Neuron (in vitro differentiated cells): Measurements from ENCODE around the gene LINC00237.

ENCODE experiments used
- H2AFZ ChIP-seq: one replicate; pipeline ENCODE4 v1.6.1; 2013; ENCODE audit warnings: low read depth, mild to moderate bottlenecking, inconsistent platforms, low read length, moderate library complexity
- H3K27me3 ChIP-seq: one replicate; pipeline ENCODE4 v1.6.1; 2013; ENCODE audit warnings: low read length; ENCODE audit not compliant: insufficient read depth
- H3K36me3 ChIP-seq: one replicate; pipeline ENCODE4 v1.6.1; 2013; ENCODE audit warnings: low read length; ENCODE audit not compliant: insufficient read depth
- H3K4me1 ChIP-seq: one replicate; pipeline ENCODE4 v1.6.1; 2013; ENCODE audit warnings: low read length; ENCODE audit not compliant: insufficient read depth
- H3K4me3 ChIP-seq: 2 replicates; pipeline ENCODE4 v1.5.1; 2013; ENCODE audit warnings: mild to moderate bottlenecking, low read length, moderate library complexity
- H3K9me3 ChIP-seq: one replicate; pipeline ENCODE4 v1.6.1; 2013; ENCODE audit warnings: low read length

LINC00237 gene

GRCh38 chr20:21076073-21076472, 30.1 kb downstream of the LINC00237 start:
- peaks cover 18% of the 10 kb centered on the region for H3K27me3 ChIP-seq
- no peak overlapping the region for H3K4me3 ChIP-seq
- no peaks in the 10 kb centered on the region for H3K36me3 ChIP-seq
- H3K9me3 ChIP-seq: no peaks in the 10 kb centered on the region
- no peak overlapping the region for H2AFZ ChIP-seq
- H3K4me1 ChIP-seq: no peaks in the 10 kb centered on the region

GRCh38 chr20:21075471-21075870, 30.7 kb downstream of the LINC00237 start:
- Histone ChIP-seq H3K36me3 (no peaks in the 10 kb centered on the region), H3K27me3 (peaks cover 18% of the 10 kb centered on the region), H3K4me1 (no peaks in the 10 kb centered on the region), H2AFZ (no peak overlapping the region), H3K4me3 (no peak overlapping the region), H3K9me3 (no peaks in the 10 kb centered on the region)

GRCh38 chr20:21074605-21075336, 31.4 kb downstream of the LINC00237 start:
- Histone ChIP-seq H3K9me3 (no peaks in the 10 kb centered on the region), H3K4me3 (no peak overlapping the region), H3K4me1 (no peaks in the 10 kb centered on the region), H3K36me3 (no peaks in the 10 kb centered on the region), H2AFZ (no peak overlapping the region), H3K27me3 (peaks cover 18% of the 10 kb centered on the region)

- Histone ChIP-seq H2AFZ (no peak overlapping the region), H3K9me3 (no peaks in the 10 kb centered on the region), H3K4me3 (no peak overlapping the region), H3K27me3 (peaks cover 4% of the 10 kb centered on the region), H3K4me1 (no peaks in the 10 kb centered on the region), H3K36me3 (no peaks in the 10 kb centered on the region)
Measured at GRCh38 chr20:21067255-21067654, 38.9 kb downstream of the LINC00237 start.

GRCh38 chr20:21064924-21065323, 41.2 kb downstream of the LINC00237 start:
- Histone ChIP-seq H3K36me3 (no peaks in the 10 kb centered on the region), H3K27me3 (no peaks in the 10 kb centered on the region), H3K4me1 (no peaks in the 10 kb centered on the region), H3K4me3 (no peak overlapping the region), H3K9me3 (no peaks in the 10 kb centered on the region), H2AFZ (no peak overlapping the region)

GRCh38 chr20:21063276-21063675, 42.9 kb downstream of the LINC00237 start:
- Histone ChIP-seq H3K27me3 (no peaks in the 10 kb centered on the region), H2AFZ (no peak overlapping the region), H3K9me3 (no peaks in the 10 kb centered on the region), H3K4me3 (no peak overlapping the region), H3K4me1 (no peaks in the 10 kb centered on the region), H3K36me3 (no peaks in the 10 kb centered on the region)

GRCh38 chr20:21053002-21053762, 53.0 kb downstream of the LINC00237 start:
- H3K9me3 ChIP-seq: no peaks in the 10 kb centered on the region
- H2AFZ ChIP-seq: no peak overlapping the region
- H3K4me1 ChIP-seq: peaks cover 3% of the 10 kb centered on the region
- no peak overlapping the region for H3K4me3 ChIP-seq
- no peaks in the 10 kb centered on the region for H3K36me3 ChIP-seq
- H3K27me3 ChIP-seq: peaks cover 3% of the 10 kb centered on the region

GRCh38 chr20:21052686-21053001, 53.5 kb downstream of the LINC00237 start:
- Histone ChIP-seq H3K36me3 (no peaks in the 10 kb centered on the region), H3K27me3 (peaks cover 3% of the 10 kb centered on the region), H3K9me3 (no peaks in the 10 kb centered on the region), H3K4me1 (peaks cover 3% of the 10 kb centered on the region), H3K4me3 (no peak overlapping the region), H2AFZ (no peak overlapping the region)

GRCh38 chr20:21052241-21052640, 53.9 kb downstream of the LINC00237 start:
- peaks cover 3% of the 10 kb centered on the region for H3K4me1 ChIP-seq
- H3K9me3 ChIP-seq: no peaks in the 10 kb centered on the region
- no peak overlapping the region for H3K4me3 ChIP-seq
- peaks cover 3% of the 10 kb centered on the region for H3K27me3 ChIP-seq
- H2AFZ ChIP-seq: no peak overlapping the region
- H3K36me3 ChIP-seq: no peaks in the 10 kb centered on the region

- Histone ChIP-seq H2AFZ (no peak overlapping the region), H3K4me1 (peaks cover 3% of the 10 kb centered on the region), H3K9me3 (no peaks in the 10 kb centered on the region), H3K27me3 (peaks cover 3% of the 10 kb centered on the region), H3K4me3 (no peak overlapping the region), H3K36me3 (no peaks in the 10 kb centered on the region)
Measured at GRCh38 chr20:21050710-21051109, 55.4 kb downstream of the LINC00237 start.

- no peak overlapping the region for H2AFZ ChIP-seq
- H3K36me3 ChIP-seq: no peaks in the 10 kb centered on the region
- no peak overlapping the region for H3K4me3 ChIP-seq
- peaks cover 3% of the 10 kb centered on the region for H3K27me3 ChIP-seq
- peaks cover 3% of the 10 kb centered on the region for H3K4me1 ChIP-seq
- no peaks in the 10 kb centered on the region for H3K9me3 ChIP-seq
Measured at GRCh38 chr20:21049305-21049828, 56.8 kb downstream of the LINC00237 start.

- Histone ChIP-seq H3K9me3 (no peaks in the 10 kb centered on the region), H3K4me3 (no peak overlapping the region), H3K36me3 (no peaks in the 10 kb centered on the region), H3K27me3 (peaks cover 7% of the 10 kb centered on the region), H2AFZ (no peak overlapping the region), H3K4me1 (peaks cover 3% of the 10 kb centered on the region)
Measured at GRCh38 chr20:21048841-21049273, 57.3 kb downstream of the LINC00237 start.

GRCh38 chr20:21047981-21048380, 58.2 kb downstream of the LINC00237 start:
- H2AFZ ChIP-seq: no peak overlapping the region
- peaks cover 7% of the 10 kb centered on the region for H3K27me3 ChIP-seq
- H3K36me3 ChIP-seq: no peaks in the 10 kb centered on the region
- H3K4me3 ChIP-seq: no peak overlapping the region
- H3K4me1 ChIP-seq: no peaks in the 10 kb centered on the region
- no peaks in the 10 kb centered on the region for H3K9me3 ChIP-seq
